GM12873 (cell line): ENCODE data around the gene CARD6.

Experiments
- CTCF ChIP-seq: IDR thresholded peaks from 2 replicates; pipeline ENCODE4 v1.5.1; 2012; ENCODE audit warnings: low read depth, mild to moderate bottlenecking, moderate library complexity, low read length, control low read depth; ENCODE audit not compliant: insufficient read depth; ENCODE audit errors: missing control alignments

CARD6 gene

GRCh38 chr5:40834391-40834848 lies 6.7 kb upstream of the CARD6 start:
- no peak for TF ChIP-seq CTCF

DNA sequence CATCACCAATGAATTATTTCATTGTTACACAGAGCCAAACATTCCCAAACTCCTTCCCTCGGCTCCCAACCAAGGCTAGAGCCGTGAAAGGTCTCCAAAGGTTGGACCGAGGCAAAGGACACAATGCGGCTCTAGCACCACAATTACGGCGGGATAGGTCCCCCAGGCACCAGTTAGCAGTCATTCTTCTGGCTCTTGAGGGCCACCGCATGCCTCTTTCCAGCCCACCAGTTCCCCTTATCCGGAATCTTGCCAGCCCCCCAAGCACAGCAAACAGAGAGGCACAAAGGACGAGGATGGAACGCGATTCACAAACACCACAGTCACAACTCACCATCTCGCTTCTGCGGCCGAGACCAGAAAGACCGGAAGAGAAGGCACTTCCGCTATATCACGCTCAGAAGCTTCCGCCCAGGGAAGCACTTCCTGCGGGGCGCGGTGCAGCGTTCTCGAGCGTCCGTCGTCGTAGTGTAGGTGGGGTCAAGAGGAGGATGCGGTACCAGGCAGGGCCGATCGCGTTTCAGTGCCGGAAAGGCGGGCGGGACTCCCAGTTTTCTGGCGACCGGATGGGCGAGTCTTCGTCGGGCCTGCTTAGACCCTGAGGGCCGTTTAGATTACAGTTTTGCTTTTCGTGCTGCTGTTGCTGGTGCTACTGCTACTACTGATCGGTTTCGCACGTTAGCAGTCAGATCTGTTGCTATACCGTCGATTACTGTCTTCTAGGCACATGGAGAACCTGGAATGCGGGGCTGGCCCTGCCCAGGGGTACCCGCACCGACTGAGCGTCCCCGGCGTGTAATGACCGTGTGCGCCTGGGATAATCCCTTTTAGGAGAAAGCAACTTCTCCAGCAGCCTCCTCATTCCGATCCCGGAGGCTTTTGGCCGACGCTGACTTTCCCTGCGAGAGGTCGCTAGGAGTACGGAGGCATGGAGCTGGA lies 6.0 kb upstream of the CARD6 start, which contains the start of gene RPL37:
TSS of gene RPL37 (minus strand) at position 374 of the 939 bp plus-strand sequence. CDS start at position 337, 37 bp downstream.
- no peak for TF ChIP-seq CTCF

DNA sequence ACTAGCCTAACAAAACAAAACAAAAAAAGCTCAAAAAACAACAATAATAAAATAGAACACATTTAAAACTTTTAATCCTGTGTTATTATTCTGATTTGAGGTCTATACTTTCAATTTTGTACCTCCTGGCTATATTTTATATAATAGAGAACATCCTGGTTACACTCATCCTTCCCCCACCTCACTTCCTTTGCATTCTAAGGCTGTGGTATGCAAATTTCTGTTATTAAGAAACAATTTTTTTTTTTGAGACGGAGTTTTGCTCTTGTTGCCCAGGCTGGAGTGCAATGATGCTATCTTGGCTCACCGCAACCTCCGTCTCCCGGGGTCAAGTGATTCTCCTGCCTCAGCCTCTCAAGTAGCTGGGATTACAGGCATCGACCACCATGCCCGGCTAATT lies 3.1 kb upstream of the CARD6 start:
- no peak for TF ChIP-seq CTCF

GRCh38 chr5:40842351-40842750 lies 1.2 kb downstream of the CARD6 start:
- no peak for TF ChIP-seq CTCF

DNA sequence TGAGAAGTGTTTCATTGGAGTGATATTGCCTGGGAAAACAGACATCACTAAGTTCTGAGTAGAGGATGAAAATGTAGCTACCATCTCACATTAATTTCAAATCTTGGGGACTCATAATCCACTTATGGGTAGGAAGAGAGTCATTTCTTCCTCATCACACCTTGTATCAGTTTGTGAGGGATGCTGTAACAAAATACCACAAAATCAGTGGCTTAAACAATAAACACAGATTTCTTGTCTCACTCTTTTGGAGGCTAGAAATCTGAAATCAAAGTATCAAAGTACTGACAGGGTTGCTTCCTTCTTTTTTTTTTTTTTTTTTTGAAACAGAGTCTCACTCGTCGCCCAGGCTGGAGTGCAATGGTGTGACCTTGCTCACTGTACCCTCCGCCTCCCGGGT lies 3.4 kb downstream of the CARD6 start:
- TF ChIP-seq CTCF, result no peak

GRCh38 chr5:40846371-40846770 lies 5.2 kb downstream of the CARD6 start:
- no peak for TF ChIP-seq CTCF

DNA sequence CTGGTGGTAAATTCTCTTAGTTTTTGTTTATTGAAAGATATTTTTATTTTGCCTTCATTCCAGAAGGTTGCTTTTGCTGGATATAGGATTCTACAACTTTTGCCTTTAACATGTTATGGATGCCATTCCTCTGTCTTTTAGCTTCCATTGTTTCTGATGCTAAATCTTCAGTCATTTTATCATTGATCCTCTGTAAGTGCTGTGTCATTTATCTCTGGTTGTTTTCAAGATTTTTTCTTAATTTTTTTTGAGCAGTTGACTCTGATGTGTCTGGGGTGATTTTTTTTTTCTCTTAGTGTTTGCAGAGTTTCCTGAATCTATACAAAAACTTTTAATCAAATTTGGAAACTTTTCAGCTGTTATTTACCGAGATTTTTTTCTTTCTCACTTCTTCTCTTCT lies 6.4 kb downstream of the CARD6 start:
- no peak for TF ChIP-seq CTCF
